Measurements from ENCODE around the gene ICOS.

ICOS gene, protein sequence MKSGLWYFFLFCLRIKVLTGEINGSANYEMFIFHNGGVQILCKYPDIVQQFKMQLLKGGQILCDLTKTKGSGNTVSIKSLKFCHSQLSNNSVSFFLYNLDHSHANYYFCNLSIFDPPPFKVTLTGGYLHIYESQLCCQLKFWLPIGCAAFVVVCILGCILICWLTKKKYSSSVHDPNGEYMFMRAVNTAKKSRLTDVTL

DNA sequence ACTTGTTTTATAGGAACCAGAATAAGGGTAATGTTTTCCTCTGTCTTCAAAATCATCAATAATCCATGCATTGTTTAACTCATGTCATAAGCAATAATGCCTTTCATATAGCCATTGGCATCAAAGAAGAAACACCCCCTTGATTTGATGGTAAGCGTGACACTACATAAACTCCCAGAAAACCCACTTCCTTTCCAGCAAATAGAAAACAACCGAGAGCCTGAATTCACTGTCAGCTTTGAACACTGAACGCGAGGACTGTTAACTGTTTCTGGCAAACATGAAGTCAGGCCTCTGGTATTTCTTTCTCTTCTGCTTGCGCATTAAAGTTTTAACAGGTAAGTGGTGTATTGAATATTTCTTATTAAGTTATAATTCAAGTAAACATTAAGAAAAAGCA lies at the start of gene ICOS:
ICOS (plus strand) TSS at position 229 of the 400 bp plus-strand sequence; CDS start at position 281, 52 bp downstream.
- no peak for DNase-seq

DNA sequence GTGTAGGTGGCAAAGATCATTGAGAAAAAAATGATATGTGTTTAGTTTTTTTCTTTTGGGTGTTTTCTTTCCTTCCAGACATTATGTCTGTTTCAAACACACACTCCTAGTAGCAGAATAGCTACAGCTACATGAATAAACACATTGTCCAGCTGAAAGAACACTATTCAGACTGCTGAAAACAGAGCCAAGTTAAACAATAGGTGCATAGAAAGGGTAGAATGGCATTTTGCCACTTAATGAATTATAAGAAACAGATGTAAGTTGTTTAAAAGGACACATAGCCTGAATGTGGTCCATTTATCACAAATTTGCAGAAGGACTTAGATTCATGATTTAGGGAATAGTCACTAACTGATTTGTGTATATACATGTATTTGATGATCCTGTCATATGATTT lies 48.9 kb upstream of the ICOS start:
- DNase-seq, result no peak

DNA sequence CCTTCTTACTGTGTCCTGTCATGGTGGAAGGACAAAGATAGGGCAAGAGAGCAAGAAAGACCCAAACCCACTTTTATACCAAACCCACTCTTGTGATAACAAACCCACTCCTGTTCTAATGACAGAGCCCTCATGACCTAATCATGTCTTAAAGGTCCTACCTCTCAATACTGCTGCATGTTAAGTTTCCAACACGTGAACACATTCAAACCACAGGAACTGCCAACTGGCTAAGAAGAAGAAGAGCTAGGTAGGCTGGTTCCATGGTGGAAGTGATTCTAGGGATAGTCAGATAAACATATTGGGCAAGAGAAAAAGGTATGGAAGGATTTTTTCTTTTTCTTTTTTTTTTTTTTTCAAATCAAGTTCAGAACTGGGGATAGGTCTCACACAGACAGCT lies 47.0 kb upstream of the ICOS start:
- DNase-seq, result no peak

DNA sequence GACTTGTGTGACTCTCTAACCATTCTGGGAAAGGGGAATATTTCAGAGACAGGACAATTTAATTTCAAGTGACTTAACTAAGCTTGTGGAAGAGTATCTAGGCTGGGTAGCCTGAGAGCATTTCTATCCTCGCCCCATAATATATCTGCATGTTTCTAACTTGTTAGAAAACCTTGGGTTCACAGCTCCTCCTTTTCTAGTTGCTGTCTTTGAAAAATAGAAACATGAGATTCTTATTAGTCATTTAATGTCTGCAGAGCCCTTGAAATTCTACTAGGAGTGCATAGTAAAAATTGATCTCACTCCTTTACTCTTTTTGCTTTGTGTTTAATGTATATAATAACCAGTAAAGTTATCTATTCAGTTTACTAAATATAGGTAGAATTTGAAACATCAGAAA lies 46.6 kb upstream of the ICOS start:
- DNase-seq, result no peak

DNA sequence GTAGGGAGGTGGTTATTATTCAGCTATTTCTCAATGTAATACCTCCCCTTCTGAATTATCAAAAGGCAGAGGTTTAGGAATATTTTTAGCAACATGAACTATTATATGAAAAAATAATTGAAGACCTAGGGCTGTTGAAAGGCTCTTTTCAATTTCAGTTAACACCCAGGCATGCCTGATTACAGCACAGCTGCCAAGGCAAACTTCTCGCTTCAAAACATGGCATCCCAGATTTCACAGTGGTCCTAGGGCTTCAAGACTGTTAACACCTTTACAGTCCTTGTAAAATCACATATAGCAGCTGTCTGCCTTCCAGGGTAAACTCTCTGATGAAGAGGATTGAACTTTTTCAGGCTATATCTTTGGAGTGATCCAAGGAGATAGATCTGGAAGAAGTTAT lies 45.8 kb upstream of the ICOS start:
- no peak for DNase-seq

DNA sequence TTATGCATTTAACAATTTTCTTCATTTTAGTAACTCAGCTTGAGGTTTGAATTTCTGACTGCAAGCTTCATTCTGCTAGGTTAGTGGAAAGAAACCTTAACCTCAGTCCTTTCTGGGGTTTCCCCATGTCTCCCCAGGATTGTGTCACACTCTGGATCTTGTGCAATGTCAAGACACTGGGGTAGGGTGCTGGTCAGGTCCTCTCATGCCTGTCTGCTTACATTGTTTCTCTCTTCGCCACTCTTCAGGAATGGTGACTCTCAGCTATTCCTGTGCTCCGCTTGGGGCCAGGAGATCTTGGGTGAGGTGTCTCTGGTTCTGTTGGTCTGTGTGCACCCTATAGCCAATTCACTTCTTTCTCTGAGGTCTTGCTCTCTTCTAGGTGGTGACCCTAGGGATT lies 45.1 kb upstream of the ICOS start:
- DNase-seq, result no peak

DNA sequence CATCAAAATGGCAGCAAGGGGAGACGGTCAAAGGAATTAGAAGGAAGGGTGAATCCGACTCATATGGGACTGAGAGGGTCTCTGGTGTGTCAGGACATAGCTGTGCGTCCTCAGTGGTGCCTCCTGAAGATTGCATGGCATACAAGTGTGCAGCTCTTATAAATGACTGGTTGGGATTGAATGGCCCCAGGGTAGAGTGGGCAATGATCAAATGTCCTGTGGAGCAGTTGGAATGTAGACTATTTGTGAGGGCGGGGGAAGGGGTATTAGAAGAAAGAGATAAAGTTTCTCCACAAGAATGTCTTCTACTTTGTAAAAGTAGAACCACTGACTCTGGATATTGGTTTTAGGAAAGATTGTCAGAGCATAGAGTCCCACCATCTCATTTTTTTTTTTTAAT lies 44.4 kb upstream of the ICOS start:
- DNase-seq, result no peak

DNA sequence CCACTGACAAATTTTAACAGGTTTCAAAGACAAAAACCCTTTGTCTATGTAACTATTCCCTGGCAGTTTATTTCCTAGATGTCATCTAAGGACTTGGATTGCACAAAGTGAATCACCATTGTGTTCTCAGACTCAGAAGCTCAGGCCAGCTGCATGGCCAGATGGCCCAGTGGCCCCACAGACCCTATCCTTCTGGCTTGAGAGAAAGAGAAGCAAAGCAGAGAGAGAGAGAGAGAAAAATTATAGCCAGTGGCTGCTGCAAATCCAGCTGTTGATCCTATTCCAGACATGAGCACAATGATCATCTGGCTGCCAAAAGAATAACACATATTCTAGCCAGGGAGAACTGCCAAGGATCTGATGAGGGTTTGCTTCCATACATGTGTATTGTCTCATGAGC lies 43.2 kb upstream of the ICOS start:
- DNase-seq, result no peak

DNA sequence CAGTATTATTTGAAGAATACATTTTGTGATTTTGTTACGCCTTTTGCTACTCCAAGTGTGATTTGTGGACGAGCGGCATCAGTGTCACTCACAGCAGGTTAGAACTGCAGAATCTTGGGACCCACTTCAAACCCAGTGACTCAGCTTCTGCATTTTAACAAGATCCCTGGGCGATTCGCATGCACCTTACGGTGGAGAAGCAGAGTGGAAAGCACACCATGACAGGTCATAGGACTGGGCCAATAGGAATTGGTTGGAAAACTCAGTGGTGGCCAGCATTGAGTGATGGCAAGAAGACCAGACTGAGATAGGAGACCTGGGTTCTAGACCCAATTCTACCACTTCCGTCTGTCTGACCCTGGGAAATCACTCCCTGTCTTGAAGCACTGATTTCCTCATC lies 42.7 kb upstream of the ICOS start:
- DNase-seq, result no peak

DNA sequence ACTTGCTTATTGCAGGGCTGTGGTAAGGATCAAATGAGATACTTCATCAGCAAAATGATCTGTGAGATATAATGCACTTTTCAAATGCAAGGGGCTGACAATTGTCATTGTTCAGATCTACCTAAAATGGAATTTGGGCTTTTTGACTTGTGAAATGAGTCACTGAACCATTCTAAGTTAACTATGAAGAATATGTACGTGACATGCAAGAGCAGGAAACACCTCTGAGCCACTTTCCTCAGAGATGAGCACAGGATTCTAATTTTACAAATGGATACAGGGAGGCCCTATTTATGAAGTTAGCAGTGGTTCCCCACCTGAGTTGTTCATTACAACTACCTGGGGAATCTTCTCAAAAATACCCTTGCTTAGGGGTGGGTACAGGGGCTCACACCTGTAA lies 42.3 kb upstream of the ICOS start:
- no peak for DNase-seq

DNA sequence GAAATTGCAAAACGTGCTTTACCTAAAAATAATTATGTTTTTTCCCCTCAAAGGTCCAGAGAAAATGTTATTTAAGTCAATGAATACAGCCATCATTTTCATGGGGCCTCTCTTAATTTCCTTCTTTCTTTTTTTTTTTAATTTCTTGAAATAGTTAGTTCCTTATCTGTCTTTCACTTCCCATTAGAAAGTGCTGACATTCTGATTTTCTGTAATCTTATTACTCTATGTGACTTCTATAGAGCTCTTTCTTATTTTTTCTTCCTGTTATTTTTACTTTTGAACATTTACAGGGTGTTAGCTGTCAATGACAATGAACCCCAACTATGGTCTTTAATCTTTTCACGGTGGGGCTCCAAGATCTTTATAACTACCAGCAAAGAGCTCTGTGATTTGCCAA lies 39.0 kb upstream of the ICOS start:
- no peak for DNase-seq

DNA sequence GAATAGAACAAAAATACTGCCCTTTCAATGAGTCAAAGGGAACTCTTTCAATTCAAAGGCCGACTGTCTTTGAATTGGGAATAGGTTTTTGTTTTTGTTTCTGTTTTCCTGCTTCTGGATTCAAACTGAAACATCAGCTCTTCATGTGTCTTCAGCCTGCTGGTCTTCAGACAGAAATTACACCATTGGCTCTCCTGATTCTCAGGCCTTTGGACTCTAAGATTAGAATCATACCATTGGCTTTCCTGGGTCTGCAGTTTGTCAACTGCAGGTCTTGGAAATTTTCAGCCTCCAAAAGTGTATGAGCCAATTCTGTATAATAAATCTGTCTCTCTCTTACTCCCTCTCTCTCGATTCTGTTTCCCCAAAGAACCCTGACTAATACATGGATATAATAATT lies 37.9 kb upstream of the ICOS start:
- no peak for DNase-seq

DNA sequence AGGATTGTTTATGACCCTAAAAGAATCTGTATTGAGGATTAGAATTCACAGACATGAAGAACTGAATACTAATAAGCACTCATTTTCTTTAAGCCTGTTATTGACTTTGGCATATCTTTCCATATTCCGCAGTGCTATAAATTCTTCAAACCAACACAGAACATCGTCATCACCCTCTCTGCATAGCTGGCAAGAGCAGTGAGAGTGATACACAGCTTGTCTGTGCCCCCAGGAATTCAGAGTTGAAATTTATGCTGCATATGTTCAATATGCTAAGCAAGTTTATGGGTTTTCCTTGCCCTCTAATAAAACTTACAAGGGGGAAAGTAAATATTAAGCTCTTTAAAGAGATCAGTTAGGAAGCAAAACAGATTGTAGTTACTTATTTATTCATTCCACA lies 36.3 kb upstream of the ICOS start:
- no peak for DNase-seq

DNA sequence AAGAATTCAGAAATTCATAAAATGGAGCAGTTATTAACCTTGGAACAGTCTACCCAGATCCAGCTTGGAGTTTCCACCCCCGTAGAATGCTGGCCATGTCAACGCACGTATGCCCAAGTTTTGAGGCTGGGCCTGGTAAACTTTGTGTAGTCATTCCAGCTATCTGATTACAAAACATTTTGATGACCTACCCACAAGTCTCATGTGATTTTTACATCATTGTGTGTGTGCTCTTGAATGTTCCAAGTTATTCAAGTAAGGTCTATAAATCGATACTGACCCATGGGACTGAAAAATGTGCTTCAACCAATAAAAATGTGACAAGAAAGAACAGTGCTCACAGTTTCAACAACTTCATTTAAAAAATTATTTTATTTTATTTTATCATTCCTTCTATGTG lies 32.5 kb upstream of the ICOS start:
- no peak for DNase-seq

DNA sequence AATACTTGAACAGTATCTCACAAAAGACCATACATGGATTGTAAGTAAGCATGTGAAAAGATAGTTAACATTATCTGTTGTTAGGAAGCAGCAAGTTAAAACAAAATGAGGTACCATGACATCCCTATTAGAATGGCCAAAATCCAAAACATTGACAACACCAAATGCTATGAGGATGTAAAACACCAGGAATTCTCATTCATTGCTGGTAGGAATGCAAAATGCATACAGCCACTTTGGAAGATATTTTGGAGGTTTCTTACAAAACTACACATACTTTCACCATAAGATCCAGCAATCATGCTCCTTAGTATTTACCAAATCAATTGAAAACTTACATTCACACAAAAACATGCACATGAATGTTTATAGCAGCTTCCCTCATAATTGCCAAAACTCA lies 30.9 kb upstream of the ICOS start:
- DNase-seq, result no peak

DNA sequence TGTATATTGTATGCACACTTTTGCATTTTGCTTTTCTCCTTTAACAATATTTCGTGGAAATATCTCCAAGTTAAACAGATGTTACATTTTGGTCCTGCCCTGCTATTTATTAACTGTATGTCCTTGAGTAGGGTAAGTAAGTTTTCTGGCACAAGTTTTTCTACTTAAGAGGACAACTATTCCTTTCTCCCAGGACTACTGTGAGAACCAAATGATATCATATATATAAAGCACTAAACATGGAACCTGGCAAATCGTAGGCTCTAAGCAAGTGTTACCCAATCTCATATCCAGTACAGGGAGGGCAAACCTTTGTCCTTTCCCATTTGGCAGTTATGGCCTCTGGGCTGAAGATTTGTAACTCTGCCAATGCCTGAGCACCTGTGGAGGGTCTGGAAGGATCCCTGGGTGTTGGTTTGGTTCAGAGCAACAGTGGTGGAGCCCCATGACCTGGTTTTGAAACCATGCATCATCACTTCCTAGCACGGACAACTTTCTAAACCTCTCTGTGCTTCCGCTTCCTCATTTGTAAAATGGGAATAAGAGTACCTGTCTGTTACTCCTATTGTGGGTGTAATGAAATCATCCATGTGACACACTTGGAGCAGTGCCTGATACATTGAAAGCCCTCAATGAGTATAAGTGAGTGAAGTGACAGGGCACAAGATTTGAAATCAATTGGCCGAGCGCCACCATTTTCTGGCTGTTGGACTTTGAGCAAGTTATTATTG lies 28.3 kb upstream of the ICOS start:
- no peak for DNase-seq

DNA sequence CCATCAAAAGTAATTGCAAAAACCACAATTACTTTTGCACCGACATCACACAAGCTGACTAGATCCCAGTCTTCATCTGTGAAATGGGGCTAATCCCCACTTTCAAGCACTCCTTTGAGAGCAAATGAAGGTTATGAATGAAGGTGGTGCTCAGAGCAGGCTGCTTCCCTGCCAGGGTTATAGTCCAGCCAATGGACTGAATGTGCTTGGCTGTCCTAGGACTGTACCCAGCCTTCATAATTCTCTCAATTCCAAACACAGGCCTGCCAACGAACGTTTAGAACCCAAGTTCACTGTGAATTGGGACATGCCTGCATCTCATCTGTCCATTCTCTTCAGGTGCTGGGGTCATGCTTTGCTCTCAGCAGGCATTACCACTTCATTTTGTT lies 27.8 kb upstream of the ICOS start:
- no peak for DNase-seq

DNA sequence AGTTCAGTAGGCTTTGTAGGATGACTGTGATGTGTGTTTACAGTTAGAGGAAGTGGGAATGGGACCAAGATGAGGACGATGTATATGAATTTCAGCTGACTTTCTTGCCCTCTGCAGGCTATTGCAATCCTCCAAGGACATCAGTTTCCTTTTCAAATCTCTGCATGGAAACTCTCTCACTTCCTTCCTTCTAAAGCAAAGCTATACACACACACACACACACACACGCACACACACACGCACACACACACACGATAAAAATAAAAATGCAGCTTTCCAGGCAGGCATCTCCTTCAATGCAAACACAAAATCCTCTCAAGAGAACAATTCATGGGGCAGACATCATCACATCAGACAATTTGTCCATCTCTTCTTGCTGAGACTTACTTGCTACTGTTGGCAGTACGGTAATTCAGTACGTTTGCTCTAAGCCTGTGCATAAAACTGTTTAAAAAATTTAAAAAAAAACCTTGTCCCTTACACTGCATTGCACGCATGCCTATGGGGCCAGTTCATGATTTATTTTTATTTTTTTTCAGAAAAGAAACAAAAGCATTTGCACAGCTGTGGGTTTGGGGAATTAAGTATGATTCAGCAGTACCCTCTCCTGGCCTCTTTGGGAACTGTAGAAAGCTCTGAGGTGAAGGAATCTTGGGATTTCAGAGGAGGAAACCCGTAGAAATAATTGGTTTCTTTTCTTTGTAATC lies 27.1 kb upstream of the ICOS start:
- peak; percentile 27 for DNase-seq

DNA sequence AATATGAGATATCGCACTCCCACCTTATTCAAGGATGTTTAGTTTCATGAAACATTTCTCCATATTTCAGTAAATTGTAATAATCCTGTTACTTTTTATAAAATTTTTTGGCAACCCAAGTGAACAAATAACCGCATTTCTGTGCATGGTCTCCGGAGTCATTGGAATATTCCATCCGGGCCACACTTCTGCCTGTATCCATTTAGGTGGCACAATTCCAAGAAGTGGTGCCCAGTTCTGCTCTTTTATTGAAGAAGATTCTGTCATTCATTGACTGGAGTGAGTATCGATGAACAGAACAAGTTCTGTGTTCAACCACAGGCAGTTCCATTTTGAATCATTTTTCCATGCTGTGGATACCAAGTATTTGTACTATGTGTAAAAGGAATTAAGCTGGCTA lies 26.6 kb upstream of the ICOS start:
- no peak for DNase-seq

DNA sequence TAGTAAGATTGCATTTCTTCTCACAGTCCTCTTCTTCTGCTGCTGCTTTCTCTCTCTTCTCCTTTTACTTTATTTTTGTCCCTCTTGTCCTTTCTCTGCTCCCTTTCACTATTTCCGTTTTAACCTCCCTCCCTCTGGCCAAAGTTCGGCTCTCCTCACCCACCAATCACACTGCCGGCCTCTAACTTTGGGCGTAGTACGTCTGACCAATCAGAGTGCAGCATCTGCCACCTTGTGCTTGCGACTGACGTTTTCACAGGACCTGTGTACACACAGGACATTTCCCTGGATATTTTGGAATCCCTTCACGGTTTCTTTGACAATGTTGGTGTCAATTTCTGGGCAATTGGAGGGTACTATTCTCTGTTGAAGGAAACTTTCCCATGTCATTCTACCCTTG lies 22.6 kb upstream of the ICOS start:
- DNase-seq, result no peak

DNA sequence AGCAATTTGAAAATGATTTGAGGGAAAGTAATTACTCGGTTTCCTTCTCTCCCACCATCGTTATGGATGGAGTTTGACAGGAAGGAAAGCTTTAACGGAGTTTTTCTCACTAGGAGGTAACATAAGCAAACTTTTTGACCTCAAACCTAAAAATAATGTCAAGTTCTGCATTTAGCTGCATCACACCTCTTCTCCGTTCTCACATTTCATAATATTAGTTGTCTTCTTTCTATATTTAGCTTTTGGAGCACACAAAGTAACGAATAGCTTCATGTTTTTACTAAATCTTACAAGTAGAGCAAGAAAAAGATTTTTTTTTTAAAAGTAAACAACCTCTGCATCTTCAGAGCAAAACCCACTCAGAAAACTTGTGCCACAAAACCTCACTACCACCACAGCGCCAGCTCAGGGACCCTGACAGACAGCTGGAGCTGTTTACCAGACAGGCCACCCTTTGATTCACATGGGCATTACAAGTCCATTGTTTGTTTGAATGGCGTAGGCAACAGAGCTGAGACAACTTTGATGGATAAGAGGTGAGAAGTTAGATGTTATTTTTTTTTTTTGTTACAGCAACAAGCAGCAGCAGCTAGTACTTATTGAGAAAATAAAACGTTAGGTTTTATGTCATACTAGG lies 21.9 kb upstream of the ICOS start:
- no peak for DNase-seq

DNA sequence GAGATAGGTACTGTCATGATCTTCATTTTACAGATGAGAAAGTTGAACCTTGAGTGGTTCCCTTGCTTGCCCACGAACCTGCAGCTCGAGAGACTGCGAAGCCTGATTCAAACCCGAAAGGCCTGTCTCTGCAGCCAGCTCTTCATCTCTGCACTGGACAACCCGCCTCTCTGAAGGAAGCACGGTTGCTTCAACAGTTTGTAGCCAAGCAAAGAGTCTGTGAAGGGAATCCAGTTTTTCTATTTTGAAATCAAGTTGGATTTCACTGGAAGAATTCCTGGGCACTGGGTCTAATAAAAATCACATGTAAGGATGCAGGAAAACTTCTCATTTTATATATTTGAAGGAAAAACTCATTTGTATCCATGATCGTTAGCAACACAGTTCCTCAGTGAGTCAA lies 21.3 kb upstream of the ICOS start:
- no peak for DNase-seq

DNA sequence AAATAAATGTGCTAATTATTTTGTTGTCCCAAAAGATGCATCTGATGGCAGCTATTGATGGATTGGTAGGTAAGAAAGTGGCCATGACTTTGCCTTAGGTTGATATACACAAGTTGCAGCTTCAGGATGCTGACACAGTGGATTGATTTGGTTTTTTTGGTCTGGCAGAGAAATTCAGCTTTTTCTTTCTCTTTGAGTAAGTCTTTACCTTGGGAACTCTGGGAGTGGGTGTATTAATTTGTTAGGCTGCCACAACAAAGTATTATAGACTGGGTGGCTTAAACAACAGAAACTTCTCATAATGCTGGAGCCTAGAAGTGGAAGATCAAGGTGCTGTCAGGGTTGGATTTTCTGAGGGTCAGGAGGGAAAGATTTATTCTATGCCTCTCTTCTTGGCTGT lies 19.8 kb upstream of the ICOS start:
- DNase-seq, result no peak

DNA sequence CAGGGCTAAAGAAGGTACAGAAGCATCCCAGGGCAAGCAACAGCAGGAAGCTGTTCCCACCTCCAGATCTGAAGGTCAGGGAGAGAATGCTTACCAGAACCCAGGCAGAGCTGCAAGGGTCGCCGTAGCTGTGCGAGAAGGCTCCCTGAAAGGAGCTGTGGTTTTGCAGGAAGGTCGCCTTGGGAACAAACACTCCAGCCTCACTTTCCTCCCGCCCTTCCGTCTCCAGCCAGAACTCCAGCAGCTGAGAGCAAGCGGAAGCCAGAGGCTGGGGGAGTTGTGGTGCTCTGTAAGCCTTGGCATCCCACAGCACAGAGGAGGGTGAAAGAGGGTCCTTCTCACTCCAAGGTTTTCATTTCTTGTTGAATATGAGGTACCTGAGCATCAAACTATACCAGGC lies 18.3 kb upstream of the ICOS start:
- no peak for DNase-seq

All from NCI-H1694 treated with DMSO at 0.1 percent for 48 hours (cell line).